Activated T-cell treated with anti-CD3 and anti-CD28 coated beads for 48 hours (primary cell): ENCODE measurements around the gene TXNRD2.

Experiments
- DNase-seq: peaks from one replicate; pipeline ENCODE4 v3.0.0-alpha.2; 2020; ENCODE audit warnings: low read depth

Gene TXNRD2

GRCh38 chr22:19966908-19967750 is 25.5 kb upstream of the TXNRD2 start:
- no peak for DNase-seq

- no peak for DNase-seq
Measured at GRCh38 chr22:19965771-19966709, 24.4 kb upstream of the TXNRD2 start.

GRCh38 chr22:19964701-19965386 is 23.2 kb upstream of the TXNRD2 start:
- no peak for DNase-seq

- DNase-seq: no peak
Measured at GRCh38 chr22:19963863-19964642, 22.4 kb upstream of the TXNRD2 start.

- peak; percentile 61 for DNase-seq
Measured at GRCh38 chr22:19962909-19963806, 21.5 kb upstream of the TXNRD2 start.

GRCh38 chr22:19962246-19962908 is 20.8 kb upstream of the TXNRD2 start:
- DNase-seq: peak; percentile 72

GRCh38 chr22:19961868-19962245 is 20.2 kb upstream of the TXNRD2 start:
- DNase-seq: no peak

GRCh38 chr22:19961201-19961580 is 19.6 kb upstream of the TXNRD2 start:
- DNase-seq: no peak

- DNase-seq: no peak
Measured at GRCh38 chr22:19960491-19961200, 19.0 kb upstream of the TXNRD2 start.

- no peak for DNase-seq
Measured at GRCh38 chr22:19959587-19960490, 18.2 kb upstream of the TXNRD2 start.

GRCh38 chr22:19959043-19959586 is 17.5 kb upstream of the TXNRD2 start:
- DNase-seq: no peak

GRCh38 chr22:19958083-19959042 is 16.7 kb upstream of the TXNRD2 start:
- no peak for DNase-seq

GRCh38 chr22:19957445-19957844 is 15.8 kb upstream of the TXNRD2 start:
- DNase-seq: no peak

- no peak for DNase-seq
Measured at GRCh38 chr22:19955241-19956128, 13.9 kb upstream of the TXNRD2 start.

- DNase-seq: no peak
Measured at GRCh38 chr22:19951346-19951745, 9.7 kb upstream of the TXNRD2 start.
